Measurements from ENCODE around the gene TMEM132A.

- TF ChIP-seq ZKSCAN8 (CRISPR knock-in tag; IDR thresholded peaks at IDR 0.05): no peak
- no peak for TF ChIP-seq ESRRA (IDR thresholded peaks at IDR 0.05; ENCODE audit: borderline replicate concordance, low read depth)
- no peak for TF ChIP-seq ZBTB11 (CRISPR knock-in tag; IDR thresholded peaks at IDR 0.05)
- TF ChIP-seq CTCF (IDR thresholded peaks at IDR 0.05 in 2 of 3, conservative IDR thresholded peaks at IDR 0.05 in 1 of 3; ENCODE audit: insufficient read depth in 2 of 3, low read depth in 1 of 3, low read length in 3 of 3): no peak
- TF ChIP-seq POLR2A (conservative IDR thresholded peaks at IDR 0.05): no peak
- no peak for TF ChIP-seq MAFG (tag; conservative IDR thresholded peaks at IDR 0.05)
- no peak for TF ChIP-seq E4F1 (CRISPR knock-in tag; IDR thresholded peaks at IDR 0.05; ENCODE audit: borderline replicate concordance)
- no peak for TF ChIP-seq DMBX1 (CRISPR knock-in tag; IDR thresholded peaks at IDR 0.05; ENCODE audit: borderline replicate concordance)
- no peak for TF ChIP-seq ZNF175 (CRISPR knock-in tag; IDR thresholded peaks at IDR 0.05; ENCODE audit: low read depth)
- no peak for TF ChIP-seq POLR2G (IDR thresholded peaks at IDR 0.05; ENCODE audit: low read depth, low read length)
- no peak for TF ChIP-seq ZNF398 (CRISPR knock-in tag; IDR thresholded peaks at IDR 0.05)
- TF ChIP-seq TFAP4 (CRISPR knock-in tag; IDR thresholded peaks at IDR 0.05; ENCODE audit: borderline replicate concordance): no peak
Measured at GRCh38 chr11:60927061-60927592, 2.9 kb downstream of the TMEM132A start.
